ENCODE measurements around the gene ERF. TPM values are rescaled to one million over a fixed set of nuclear protein-coding genes. Genes with fewer than 3 reads are reported as not detected.

Gene ERF
- total and polyA plus RNA-seq, 2 of the 4 experiments (the other 2 are of a cell fraction) = 5.2 to 32.4 TPM

- Histone ChIP-seq H3K79me1 (ENCODE audit: low read depth in 1 of 2, low read length in 2 of 2) (peaks cover 19 to 82% of the 10 kb centered on the region in 2 experiments), H2AK5ac (ENCODE audit: low read depth, low read length) (no peak overlapping the region), H4K91ac (ENCODE audit: insufficient read depth, low read depth, low read length) (no peak overlapping the region), H3K4me3 (ENCODE audit: insufficient read depth, low read depth, low read length) (no peak overlapping the region), H3K4ac (ENCODE audit: low read depth, low read length) (no peak overlapping the region), H3K9ac (ENCODE audit: low read depth, low read length) (no peak overlapping the region), H3K14ac (replicated peaks; ENCODE audit: low read depth, low read length) (no peak overlapping the region), H3K18ac (ENCODE audit: low read depth, low read length) (no peak overlapping the region), H3K27ac (ENCODE audit: insufficient read depth, low read length) (no peak overlapping the region), H2AK9ac (replicated peaks; ENCODE audit: low read depth, low read length, poor library complexity) (no peak overlapping the region), H3K4me1 (ENCODE audit: control insufficient read depth, insufficient read depth, low read length) (peaks cover 3% of the 10 kb centered on the region; the same call in 1 of the 2 replicates), H2BK120ac (ENCODE audit: low read depth, low read length) (no peak overlapping the region), H2AFZ (replicated peaks; ENCODE audit: low read length, poor library complexity) (no peak overlapping the region), H3K4me2 (ENCODE audit: low read depth, low read length) (no peak overlapping the region), H3K56ac (ENCODE audit: extremely low read depth, insufficient read depth, low read length) (no peak overlapping the region), H2BK15ac (ENCODE audit: low read depth, low read length) (no peak overlapping the region), H3K9me1 (ENCODE audit: insufficient read depth, low read length) (peaks cover 33% of the 10 kb centered on the region), H3K36me3 (ENCODE audit: control insufficient read depth, insufficient read depth, low read length) (peaks cover 61% of the 10 kb centered on the region), H2BK20ac (ENCODE audit: low read depth, low read length) (no peak overlapping the region), H4K5ac (ENCODE audit: low read depth, low read length) (no peak overlapping the region), H2BK5ac (ENCODE audit: low read depth, low read length, poor library complexity, severe bottlenecking) (no peak overlapping the region), H4K20me1 (ENCODE audit: insufficient read depth, low read length) (peaks cover 9% of the 10 kb centered on the region), H3K9me3 (ENCODE audit: control insufficient read depth, insufficient read depth, low read length) (no peaks in the 10 kb centered on the region), H4K8ac (ENCODE audit: low read depth in 2 of 2, low read length in 2 of 2) (no peak overlapping the region), H3K27me3 (ENCODE audit: control insufficient read depth, insufficient read depth, low read length) (no peaks in the 10 kb centered on the region), H3K23ac (ENCODE audit: low read depth, low read length) (no peak overlapping the region)
- intact Hi-C loops (cut with micrococcal nuclease) = no loop called here
- TF ChIP-seq RAD21 (IDR thresholded peaks at IDR 0.05; ENCODE audit: low read length) (no peak), CTCF (conservative IDR thresholded peaks at IDR 0.05; ENCODE audit: low read depth, low read length) (no peak), ELK1 (IDR thresholded peaks at IDR 0.05; ENCODE audit: borderline replicate concordance, low read depth, low read length) (no peak)
- ATAC-seq (ENCODE audit: low read depth) = no peak
- no peak for DNase-seq
- no CpG with 5 or more reads among the region's 6 CpGs for WGBS, 2 experiments (ENCODE audit: extremely low coverage in 2 of 2, insufficient read length in 1 of 2)
- BruUV-seq (replicated peaks) = no TSS peak
- CTCF ChIA-PET = no interaction called here
- POLR2A ChIA-PET (ENCODE audit: unreplicated experiment) = no interaction called here
- dilution Hi-C loops (cut with HindIII; ENCODE audit: low sequenced_read_pairs, unreplicated experiment) = no loop called here
- in situ Hi-C loops (cut with MboI; ENCODE audit: low sequenced_read_pairs) = no loop called here
These were observed 53.2 kb downstream of the ERF start for GRCh38 chr19:42201489-42202289.
